Kidney glomerular epithelial cell (primary cell): Measurements from ENCODE around the gene PTH2.

ENCODE experiments used
- DNase-seq: peaks from one replicate; lab custom pipeline; 2025; lab: John Stamatoyannopoulos, UW

The PTH2 gene

DNA sequence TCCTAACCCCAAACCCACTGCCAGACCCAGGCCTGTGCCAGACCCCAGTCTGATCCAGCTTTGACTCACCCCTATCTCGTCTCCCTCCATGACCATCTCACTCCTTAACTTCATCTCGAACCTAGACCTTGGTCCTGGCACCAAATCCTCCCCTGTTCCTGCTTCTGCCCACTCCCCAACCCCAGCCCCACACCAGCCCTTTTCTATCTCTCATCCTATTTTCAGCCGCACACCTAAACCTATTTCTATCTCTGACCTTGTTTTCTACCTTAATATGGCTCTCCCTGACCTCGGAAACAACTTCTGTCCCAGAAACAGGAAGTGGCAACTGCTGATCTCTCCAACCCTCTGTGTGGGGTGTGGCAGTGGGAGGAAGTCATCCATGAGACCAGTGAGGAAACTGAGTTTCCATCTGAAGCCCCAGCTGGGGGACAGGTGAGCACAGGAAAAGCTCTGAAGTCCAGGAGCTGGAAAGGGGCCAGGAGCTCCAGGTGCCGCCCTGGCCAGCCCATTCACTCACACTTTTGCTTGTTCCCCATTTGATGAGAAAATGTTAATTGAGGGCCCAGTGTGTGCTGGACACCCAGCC lies 13.7 kb downstream of the PTH2 start:
- no peak for DNase-seq

DNA sequence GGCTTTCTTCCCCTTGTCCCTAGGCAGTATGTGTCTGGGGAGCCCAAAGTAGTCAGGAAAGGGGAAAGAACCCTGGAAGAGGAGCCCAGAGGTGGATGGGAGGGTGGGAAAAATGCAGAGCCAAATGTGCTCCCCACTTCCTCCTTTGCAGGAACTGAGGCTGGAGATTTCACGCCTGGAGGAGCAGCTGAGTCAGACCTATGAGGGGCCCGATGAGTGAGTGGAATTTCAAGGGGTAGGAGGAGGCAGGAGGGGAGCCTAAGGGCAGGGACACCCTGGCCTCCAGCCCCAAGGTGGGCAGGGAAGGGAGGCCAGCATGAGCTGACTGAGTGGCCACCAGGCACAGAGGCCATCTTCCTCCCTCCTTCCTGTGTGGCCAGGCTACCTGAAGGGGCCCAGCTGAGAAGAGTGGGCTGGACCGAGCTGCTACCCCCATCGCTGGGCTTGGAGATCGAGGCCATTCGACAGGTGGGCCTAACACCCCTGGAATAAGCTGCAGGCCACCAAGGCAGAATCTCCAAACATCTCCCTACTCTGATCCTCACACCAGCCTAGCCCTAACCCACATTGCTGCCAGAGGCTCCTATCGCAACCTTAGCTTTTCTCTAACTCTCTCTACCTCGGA lies 14.3 kb downstream of the PTH2 start:
- DNase-seq, result no peak

DNA sequence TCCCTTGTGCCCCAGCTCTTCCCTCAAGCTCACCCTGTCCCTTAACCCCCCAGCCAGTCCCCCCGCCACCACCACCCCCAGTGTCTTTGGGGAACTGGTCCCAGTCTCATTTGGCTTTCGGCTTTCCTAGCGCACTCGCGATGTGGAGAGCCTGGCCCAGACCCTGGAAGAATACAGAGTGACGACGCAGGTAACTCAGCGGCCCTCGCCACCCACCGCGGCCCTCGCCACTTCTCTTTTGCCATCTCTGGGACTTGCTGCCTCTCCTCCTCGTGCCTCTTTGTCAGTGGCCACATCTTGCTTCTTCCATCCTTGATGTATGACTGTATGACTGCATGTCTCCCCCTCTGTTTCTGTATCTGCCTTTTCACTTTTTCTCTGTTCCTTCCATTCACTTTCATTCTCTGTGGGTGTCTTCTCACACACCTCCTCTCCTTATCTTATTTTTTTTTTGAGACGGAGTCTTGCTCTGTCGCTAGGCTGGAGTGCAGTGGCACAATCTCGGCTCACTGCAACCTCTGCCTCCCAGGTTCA lies 15.7 kb downstream of the PTH2 start:
- no peak for DNase-seq

DNA sequence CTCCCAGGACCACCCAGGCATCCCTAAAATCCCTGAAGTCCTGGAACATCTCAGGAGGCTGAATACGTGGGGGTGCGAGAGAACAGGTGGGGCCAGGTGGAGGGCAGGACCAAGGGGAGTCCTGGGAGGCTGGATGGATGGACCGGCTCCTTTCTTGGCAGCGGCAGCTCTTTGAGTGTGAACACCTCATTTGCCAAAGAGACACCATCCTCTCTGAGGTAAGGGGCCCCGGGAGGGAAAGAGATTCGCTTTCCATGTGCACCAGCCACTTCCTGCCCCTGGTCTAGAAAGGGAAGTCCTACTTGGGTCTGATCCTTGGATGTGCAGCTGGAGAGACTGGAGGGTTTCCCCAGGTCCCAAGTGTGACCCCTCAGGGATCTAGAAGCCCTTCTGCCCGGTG lies 16.2 kb downstream of the PTH2 start:
- no peak for DNase-seq

DNA sequence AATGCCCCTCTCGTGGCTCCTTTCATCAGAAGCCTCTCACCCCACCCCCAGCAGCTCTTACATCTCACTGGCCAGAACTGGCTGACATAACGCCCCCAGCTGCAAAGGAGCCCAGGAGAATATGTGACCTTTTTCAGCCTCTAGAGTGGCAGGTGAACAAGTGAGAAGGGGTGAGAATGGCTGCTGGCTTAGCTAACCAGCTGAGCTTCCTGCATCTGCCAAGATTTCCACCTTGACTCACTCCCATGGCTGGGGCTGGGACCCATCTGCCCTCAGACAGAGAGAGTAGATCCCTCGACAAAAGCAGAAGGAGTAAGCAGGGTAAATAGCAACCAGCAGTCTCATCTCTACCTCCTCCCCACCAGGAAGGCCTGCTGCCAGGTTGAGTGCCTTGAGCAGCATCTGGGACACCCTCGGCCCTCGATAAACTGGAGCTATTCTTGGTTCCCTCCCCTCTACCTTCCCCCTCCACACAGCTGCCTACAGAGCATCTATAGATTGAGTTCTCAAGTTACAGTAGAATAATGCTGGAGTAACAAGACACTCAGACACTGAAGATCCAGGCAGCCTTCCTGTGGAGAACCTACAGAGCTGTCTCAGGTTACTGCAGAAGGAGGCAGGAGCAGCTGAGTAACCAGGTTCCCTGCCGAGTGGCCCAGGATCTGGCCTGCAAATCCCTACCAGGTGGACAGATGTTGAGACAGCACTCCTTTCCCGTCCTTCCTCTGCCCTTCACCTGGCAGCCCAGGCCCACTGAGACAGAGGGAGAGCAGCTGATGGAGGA lies 19.6 kb downstream of the PTH2 start:
- DNase-seq, result no peak

DNA sequence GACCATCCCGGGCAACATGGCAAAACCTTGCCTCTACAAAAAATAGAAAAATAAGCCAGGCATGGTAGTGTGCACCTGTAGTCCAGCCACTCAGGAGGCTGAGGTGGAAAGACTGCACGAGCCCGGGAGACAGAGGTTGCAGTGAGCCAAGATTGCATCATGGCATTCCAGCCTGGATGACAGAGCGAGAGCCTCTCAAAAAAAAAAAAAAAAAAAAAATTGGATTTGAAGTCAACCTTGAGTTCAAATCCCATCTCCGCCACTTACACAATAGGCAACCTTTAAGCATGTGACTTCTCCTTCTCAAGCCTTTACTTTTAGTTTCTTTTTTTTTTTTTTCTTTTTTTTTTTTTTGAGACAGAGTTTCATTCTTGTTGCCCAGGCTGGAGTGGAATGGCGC lies 23.2 kb downstream of the PTH2 start:
- DNase-seq, result no peak

DNA sequence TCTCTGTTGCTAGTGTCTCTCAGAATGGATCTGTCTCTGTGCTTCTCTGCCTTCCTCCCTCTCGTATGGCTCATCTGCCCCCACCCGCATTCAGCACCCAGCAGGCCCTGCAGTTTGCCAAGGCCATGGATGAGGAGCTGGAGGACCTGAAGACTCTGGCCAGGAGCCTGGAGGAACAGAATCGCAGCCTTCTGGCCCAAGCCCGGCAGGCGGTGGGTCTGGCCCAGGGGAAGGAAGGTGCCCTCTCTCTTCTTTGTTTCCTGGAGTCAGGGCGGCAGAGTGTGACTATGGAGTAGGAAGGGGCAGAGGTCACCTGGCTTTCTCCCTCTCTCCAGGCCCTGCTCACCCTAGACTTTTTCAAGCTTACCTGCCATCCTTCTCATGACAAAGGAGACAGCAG lies 24.3 kb downstream of the PTH2 start:
- DNase-seq, result no peak

DNA sequence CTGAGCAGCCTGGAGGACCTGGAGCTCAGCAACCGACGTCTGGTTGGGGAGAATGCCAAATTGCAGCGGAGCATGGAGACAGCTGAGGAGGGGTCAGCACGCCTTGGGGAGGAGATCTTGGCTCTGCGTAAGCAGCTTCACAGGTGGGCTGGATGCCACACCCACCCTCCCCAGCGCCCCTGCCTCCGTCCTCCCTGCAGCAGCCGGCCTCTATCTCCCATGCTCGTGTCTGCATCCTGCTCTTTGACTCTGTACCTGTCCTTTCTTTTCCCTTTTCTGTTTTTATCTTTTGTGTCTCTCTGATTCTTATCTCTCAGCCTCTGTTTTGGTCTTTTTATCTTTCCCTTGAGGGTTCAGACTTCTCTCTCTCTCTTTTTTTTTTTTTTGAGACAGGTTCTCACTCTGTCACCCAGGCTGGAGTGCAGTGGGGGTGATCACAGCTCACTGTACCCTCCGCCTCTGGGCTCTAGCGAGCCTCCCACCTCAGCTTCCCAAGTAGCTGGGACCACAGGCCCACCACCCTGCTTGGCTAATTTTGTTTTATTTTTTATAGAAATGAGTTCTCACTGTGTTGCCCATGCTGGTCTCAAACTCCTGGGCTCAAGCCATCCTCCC lies 25.1 kb downstream of the PTH2 start:
- DNase-seq, result no peak

DNA sequence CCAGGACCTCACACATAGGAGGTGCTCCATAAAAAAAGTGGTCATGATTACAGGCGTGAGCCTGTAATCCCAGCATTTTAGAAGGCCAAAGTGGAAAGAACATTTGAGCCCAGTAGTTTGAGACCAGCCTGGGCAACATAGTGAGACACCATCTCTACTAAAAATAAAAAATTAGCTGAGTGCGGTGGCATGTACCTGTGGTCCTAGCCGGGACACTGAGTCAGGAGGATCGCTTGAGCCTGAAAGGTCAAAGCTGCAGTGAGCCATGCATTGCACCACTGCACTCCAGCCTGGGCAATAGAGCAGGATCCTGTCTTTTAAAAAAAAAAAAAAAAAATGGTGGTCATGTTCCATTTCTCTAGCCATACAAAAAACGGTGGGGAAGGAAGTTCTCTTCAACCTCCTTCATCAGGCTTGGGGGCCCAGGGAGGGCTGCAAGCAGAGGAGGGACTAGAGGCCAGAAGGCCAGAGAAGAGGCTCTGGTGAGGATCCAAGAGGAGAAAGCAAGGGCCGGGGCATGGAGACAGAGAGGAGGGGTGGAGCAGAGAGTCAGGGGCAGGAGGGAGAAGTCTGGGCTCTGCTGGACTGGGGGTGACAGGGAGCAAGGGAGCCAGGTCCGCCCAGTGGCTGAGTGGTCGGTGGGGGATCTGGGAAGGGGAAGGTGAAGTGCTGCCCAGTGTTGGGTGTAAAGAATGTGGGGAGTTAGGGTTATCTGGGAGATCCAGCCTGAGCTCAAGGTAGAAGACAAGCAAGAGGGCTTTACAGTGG lies 26.3 kb downstream of the PTH2 start:
- DNase-seq, result no peak

DNA sequence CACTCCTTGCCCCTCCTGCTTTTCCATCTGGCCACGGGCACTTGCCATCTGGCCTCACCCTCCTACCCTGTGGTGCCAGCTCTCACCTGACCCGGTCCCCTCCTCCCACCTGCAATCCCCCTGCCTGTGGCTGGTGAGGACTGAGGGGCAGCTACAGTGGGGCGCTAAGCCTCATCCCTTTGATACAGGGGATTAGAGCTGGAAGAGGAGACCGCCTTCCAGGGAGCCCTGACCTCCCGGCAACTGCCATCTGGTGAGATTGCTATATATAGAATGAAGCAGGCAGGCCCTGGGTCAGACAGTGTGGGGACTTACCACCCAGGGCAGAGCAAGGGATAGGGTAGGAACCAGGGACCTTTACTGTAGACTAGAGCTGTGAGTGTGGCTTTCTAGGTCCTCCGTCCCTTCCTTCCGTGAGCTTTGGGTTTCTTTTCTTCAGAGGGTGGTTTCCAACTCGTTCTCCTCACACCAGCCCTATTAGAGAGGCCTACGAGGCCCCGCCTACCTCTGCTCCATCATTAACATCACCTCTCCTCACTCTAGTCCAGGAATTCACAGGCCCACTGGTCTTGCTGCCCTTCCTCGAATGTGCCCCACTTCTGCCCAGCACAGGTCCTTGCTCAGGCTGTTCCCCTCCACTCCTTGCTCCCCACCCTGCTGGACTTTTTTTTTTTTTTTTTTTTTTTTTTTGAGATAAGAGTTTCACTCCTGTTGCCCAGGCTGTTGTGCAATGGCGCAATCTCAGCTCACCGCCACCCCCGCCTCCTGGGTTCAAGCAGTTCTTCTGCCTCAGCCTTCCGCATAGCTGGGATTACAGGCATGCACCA lies 27.4 kb downstream of the PTH2 start:
- no peak for DNase-seq

DNA sequence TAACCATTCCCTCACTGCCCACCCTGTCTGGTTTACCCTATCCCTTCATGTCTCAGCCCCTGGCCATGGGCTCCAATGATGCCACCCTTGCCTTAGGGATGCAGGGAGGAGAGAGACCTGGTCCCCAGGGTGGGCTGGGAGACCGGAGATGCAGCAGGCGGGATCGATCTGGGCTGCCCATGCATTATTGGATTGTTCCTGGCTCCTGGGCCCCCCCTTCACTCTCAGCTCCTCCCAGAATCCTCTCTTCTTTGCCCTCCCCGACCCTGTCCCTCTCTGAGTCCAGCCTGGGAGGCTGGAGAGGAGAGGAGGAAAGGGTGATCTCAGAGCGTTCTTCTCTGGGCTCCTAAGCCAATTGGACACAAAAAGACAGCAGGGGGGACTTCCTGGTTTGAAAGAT lies 29.4 kb downstream of the PTH2 start:
- no peak for DNase-seq

DNA sequence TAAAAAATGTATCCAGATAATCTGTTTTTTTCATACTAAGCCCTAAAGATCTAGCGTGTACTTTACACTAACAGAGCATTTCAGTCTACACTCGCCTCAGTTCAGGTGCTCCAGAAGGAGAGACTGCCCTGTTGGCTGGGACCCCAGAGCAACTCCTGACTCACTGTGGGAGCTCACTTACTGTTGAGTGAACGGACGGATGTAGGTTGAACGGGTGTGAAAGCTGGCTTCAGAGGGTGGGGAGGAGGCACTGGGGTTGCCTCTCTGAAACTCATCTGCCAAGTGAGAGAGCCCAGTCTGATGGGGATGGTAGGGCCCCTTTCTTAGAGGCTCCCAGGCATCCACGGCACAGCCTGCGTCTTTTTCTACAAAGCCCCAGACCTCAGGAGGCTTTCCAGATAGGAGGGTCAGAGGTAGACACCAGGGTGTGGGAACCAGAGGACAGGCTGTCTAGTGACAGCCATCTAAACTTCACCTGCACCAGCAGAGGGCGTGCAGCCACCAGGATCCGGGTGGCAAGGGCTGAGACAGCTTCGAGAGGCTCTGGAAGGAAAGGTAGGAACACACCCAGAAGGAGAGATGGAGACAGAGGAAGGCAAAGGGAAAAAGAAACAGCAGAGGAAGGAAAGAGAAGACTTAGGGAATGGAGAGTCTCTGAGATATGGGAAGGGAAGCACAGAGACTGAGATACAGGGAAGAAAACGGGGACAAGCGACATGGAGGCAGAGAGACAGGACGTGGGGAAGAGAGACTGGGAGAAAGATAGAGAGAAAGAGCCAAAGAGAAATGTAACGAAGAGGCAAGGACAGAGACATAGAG lies 31.5 kb downstream of the PTH2 start:
- peak; percentile 62 for DNase-seq

DNA sequence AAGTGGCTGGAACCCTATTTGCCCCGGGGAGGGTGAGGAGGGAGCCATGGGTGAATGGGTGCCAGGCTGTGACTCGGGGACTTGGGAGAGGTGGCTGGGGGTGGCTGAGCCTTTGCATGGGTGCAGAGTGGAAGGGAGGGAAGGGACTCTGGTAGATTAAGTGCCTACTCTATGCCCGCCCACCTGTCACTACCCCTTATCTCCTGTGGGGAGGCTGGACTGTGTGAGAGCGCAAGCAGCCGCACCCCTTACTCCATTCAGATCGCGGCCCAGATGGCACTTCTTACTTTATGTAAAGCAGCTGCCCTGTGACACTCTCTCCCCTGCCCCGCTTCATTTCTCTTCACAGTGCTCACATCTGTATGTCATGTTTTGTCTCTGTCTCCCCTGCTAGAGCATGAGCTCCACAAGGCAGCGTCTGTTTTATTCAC lies 32.3 kb downstream of the PTH2 start:
- no peak for DNase-seq

DNA sequence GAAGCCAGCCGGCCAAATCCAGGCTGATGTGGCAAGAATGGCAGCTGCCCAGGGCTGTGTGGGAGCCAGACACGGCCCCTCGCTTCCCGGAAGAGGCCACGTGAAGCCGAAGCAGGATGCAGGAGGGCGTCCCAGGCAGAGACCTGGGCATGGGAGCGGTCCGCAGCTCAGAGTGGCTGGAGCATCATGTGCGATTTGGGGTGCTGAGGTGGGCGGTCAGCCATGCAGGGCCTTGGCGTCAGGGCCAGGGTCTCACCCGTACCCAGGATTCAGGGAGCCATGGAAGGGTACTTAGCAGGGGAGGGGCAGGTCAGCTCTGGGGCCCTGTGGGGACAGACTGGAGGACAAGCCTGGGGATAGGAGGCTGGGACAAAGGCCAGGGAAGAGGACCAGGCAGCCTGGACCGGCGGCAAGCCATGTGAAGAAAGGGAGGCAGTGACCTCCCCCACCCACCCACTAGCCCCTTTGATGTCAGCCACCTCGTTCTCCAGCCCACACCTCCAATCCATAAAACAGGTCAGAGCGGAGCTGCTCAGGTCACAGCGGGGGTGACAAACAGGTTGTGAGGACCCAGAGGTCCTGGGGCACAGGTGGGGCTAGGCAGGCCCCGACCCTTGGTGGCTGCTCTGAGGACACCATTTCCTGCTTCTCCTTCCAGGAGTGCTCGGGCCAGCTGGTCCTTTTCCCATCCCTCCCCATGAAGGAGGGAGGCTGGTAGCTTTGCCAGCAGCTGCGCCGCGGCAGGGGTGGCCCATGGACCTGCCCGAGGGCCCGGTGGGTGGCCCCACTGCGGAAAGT lies 32.9 kb downstream of the PTH2 start:
- no peak for DNase-seq

DNA sequence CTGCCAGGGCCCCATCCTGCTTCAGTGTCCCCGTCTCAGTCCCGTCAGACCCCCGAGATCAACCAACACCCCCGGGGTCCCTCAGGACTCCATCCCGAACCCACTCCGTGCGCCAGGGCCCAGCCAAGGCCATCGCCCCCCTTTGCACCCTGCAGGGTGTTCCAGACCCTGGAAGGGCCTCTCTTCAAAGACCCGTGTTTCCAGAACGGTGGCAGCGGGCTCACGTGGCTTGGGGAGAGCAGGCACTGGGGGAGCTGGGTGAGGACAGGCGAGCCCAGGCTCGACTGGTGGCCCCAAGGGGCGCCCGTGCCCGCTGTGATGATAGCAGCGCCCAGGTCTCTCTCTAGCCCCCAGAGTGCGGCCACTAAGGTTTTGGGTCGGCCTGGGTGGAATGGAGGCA lies 33.8 kb downstream of the PTH2 start:
- DNase-seq, result no peak

DNA sequence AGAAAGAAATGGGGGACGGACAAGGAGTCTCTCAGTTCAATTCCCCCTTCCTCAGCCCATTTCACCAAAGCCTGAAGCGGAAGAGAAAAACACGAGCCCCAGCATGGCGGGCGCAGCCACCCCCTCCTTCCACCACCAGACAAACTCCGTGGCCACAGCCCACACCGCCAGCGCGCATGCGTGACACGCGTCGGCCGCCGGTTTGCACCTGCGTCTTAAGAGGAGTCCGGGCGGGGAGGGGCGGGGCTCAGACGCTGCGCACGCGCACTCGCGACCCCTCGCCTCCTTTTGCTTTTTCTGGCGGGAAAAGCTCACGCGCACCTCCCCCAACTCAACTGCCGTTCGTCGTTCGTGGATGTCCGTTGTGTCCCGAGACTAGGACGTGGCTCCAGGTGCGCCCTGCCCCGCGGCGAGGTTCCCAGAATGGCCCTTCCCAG lies 35.3 kb downstream of the PTH2 start, which contains the start of gene KASH5:
Gene KASH5, plus strand, starts transcription at position 314 of the 437 bp plus-strand sequence. CDS start 2,635 bp downstream, outside the sequence.
- DNase-seq, result no peak

DNA sequence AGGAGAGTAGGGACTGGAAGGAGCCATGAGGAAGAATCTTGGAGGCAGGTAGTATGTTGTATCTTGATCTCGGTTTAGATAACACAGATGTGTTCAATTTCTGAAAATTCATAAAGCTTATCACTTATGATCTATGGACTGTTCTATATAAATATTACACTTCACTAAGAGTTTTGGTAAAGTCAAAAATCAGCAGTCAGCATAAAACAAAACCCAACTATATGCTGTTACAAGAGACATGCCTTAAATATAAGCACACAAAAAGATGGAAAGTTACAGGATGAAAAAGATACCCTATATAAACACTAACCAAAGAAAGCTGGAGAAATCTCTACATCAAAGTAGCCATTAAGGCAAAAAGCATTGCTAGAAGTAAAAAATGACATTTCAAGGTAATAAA lies 39.6 kb downstream of the PTH2 start:
- no peak for DNase-seq

DNA sequence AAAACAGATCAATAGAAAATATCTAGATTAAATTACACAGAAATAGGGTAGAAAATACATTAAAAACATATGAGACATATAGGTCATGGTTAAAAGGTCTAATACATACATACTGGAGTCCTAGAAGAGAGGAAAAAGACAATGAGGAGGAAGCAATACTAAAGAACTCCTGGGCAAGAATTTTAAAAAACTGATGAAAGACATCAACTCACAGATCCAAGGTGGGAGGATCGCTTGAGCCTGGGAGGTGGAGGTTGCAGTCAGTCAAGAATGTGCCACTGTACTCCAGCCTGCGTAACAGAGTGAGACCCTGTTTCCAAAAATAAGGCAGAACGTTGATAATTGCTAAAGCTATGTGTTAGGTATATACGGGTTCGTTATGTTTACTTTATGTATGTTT lies 40.6 kb downstream of the PTH2 start:
- DNase-seq, result no peak

DNA sequence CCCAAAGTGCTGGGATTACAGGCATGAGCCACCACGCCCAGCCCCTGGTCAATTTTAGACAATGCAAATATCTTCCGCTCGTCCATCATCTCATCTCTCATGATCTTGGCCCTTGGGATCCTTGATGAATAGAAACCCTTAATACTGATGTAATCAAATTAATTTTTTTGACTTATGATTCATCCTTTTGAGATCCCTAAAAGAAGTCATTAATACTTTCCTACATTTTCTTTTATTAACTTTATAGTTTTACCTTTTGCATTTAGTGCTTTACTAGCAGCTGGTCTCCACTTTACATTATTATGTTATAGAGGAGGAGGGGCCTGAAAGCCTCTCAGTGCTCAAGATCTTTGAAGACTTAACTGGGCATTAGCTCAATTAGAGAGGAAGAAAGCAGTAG lies 42.9 kb downstream of the PTH2 start:
- no peak for DNase-seq
